Measurements from ENCODE around the gene TMEM135. TPM values are rescaled to one million over a fixed set of nuclear protein-coding genes. Genes with fewer than 3 reads are reported as not detected.

TMEM135 gene
- total RNA-seq, 4 donors from 2014 or later: 51.3 to 73.8 (median 52.4) TPM

- no peak for TF ChIP-seq CTCF (IDR thresholded peaks at IDR 0.05; ENCODE audit: low read depth)
Observed at GRCh38 chr11:86999388-86999787, 38.3 kb upstream of the TMEM135 start.

GRCh38 chr11:86999859-87000753, 37.6 kb upstream of the TMEM135 start:
- no peak for TF ChIP-seq CTCF (IDR thresholded peaks at IDR 0.05; ENCODE audit: low read depth)

- no peak for TF ChIP-seq CTCF (IDR thresholded peaks at IDR 0.05; ENCODE audit: low read depth)
Observed at GRCh38 chr11:87002918-87003317, 34.8 kb upstream of the TMEM135 start.

- no peak for TF ChIP-seq CTCF (IDR thresholded peaks at IDR 0.05; ENCODE audit: low read depth)
Observed at GRCh38 chr11:87005569-87005921, 32.2 kb upstream of the TMEM135 start.

- TF ChIP-seq CTCF (IDR thresholded peaks at IDR 0.05; ENCODE audit: low read depth): no peak
Observed at GRCh38 chr11:87006035-87006434, 31.7 kb upstream of the TMEM135 start.

GRCh38 chr11:87007963-87008362, 29.8 kb upstream of the TMEM135 start:
- no peak for TF ChIP-seq CTCF (IDR thresholded peaks at IDR 0.05; ENCODE audit: low read depth)

- TF ChIP-seq CTCF (IDR thresholded peaks at IDR 0.05; ENCODE audit: low read depth): no peak
Observed at GRCh38 chr11:87012089-87012488, 25.6 kb upstream of the TMEM135 start.
